Measurements from ENCODE around the gene NPPB.

Gene NPPB

GRCh38 chr1:11874258-11874562 lies 15.5 kb upstream of the NPPB start:
- no peak overlapping the region for H2BK15ac ChIP-seq (ENCODE audit: low read length)
- no peaks in the 10 kb centered on the region for H3K9me3 ChIP-seq (replicated peaks in 1 of 2; ENCODE audit: control insufficient read depth in 2 of 2, insufficient read depth in 1 of 2, low read depth in 1 of 2, low read length in 2 of 2)
- no peaks in the 10 kb centered on the region for H3K4me1 ChIP-seq (ENCODE audit: control insufficient read depth in 2 of 2, insufficient read depth in 1 of 2, low read depth in 1 of 2, low read length in 2 of 2)
- H2BK120ac ChIP-seq (ENCODE audit: low read depth, low read length): no peak overlapping the region
- H3K9ac ChIP-seq (ENCODE audit: low read depth, low read length, poor library complexity): peak overlapping the region; percentile 70
- no peak overlapping the region for H3K4me2 ChIP-seq (ENCODE audit: insufficient read depth, low read length, poor library complexity, severe bottlenecking)
- no peaks in the 10 kb centered on the region for H3K36me3 ChIP-seq (replicated peaks in 1 of 2; ENCODE audit: control insufficient read depth in 2 of 2, insufficient read depth in 2 of 2, low read length in 2 of 2)
- H3K23ac ChIP-seq (ENCODE audit: low read depth, low read length, poor library complexity): no peak overlapping the region
- no peak overlapping the region for H3K14ac ChIP-seq (ENCODE audit: low read length)
- H3K18ac ChIP-seq (ENCODE audit: low read length): peak overlapping the region; percentile 48
- H3K27me3 ChIP-seq (ENCODE audit: control insufficient read depth in 3 of 3, insufficient read depth in 3 of 3, low read depth in 1 of 3, low read length in 3 of 3): peaks cover 0 to 18% (median 0%) of the 10 kb centered on the region in 3 experiments
- H2AK5ac ChIP-seq (ENCODE audit: low read depth, low read length): no peak overlapping the region
- no peak for DNase-seq (ENCODE audit: low spot score)
- peak overlapping the region in 1 of 2 donors; percentile 26 for H3K4me3 ChIP-seq (ENCODE audit: low read length in 2 of 2)
- no peak overlapping the region for H3K27ac ChIP-seq (replicated peaks; ENCODE audit: low read length)
- H2BK5ac ChIP-seq (ENCODE audit: low read length): no peak overlapping the region
- H2BK12ac ChIP-seq (ENCODE audit: low read length): no peak overlapping the region
- no peak overlapping the region for H2AFZ ChIP-seq (ENCODE audit: low read length)
- H4K91ac ChIP-seq (ENCODE audit: low read depth, low read length, poor library complexity): no peak overlapping the region
- peak overlapping the region; percentile 53 for H3K4ac ChIP-seq (ENCODE audit: low read length)
- peaks cover 3% of the 10 kb centered on the region for H3K79me1 ChIP-seq (ENCODE audit: low read depth, low read length)
- no CpG with 5 or more reads among the region's 10 CpGs for WGBS, 2 donors (ENCODE audit: extremely low coverage in 2 of 2, insufficient read length in 2 of 2, insufficient replicate concordance in 1 of 2)
- H4K8ac ChIP-seq (ENCODE audit: low read depth, low read length): peak overlapping the region; percentile 43

GRCh38 chr1:11873395-11874257 lies 14.9 kb upstream of the NPPB start:
- no peaks in the 10 kb centered on the region for H3K9me3 ChIP-seq (replicated peaks in 1 of 2; ENCODE audit: control insufficient read depth in 2 of 2, insufficient read depth in 1 of 2, low read depth in 1 of 2, low read length in 2 of 2)
- no peak overlapping the region for H2BK15ac ChIP-seq (ENCODE audit: low read length)
- no peak overlapping the region for H3K14ac ChIP-seq (ENCODE audit: low read length)
- H3K9ac ChIP-seq (ENCODE audit: low read depth, low read length, poor library complexity): peak overlapping the region; percentile 70
- no CpG with 5 or more reads among the region's 14 CpGs for WGBS, 2 donors (ENCODE audit: extremely low coverage in 2 of 2, insufficient read length in 2 of 2, insufficient replicate concordance in 1 of 2)
- peak overlapping the region; percentile 53 for H3K4ac ChIP-seq (ENCODE audit: low read length)
- H2AFZ ChIP-seq (ENCODE audit: low read length): no peak overlapping the region
- H2BK5ac ChIP-seq (ENCODE audit: low read length): no peak overlapping the region
- H2BK12ac ChIP-seq (ENCODE audit: low read length): no peak overlapping the region
- no peak overlapping the region for H3K4me2 ChIP-seq (ENCODE audit: insufficient read depth, low read length, poor library complexity, severe bottlenecking)
- no peak overlapping the region for H4K91ac ChIP-seq (ENCODE audit: low read depth, low read length, poor library complexity)
- H4K8ac ChIP-seq (ENCODE audit: low read depth, low read length): peak overlapping the region; percentile 43
- peaks cover 0 to 18% (median 0%) of the 10 kb centered on the region in 3 experiments for H3K27me3 ChIP-seq (ENCODE audit: control insufficient read depth in 3 of 3, insufficient read depth in 3 of 3, low read depth in 1 of 3, low read length in 3 of 3)
- H2AK5ac ChIP-seq (ENCODE audit: low read depth, low read length): no peak overlapping the region
- DNase-seq (ENCODE audit: low spot score): no peak
- H3K4me1 ChIP-seq (ENCODE audit: control insufficient read depth in 2 of 2, insufficient read depth in 1 of 2, low read depth in 1 of 2, low read length in 2 of 2): no peaks in the 10 kb centered on the region
- no peak overlapping the region for H3K23ac ChIP-seq (ENCODE audit: low read depth, low read length, poor library complexity)
- no peak overlapping the region for H3K27ac ChIP-seq (replicated peaks; ENCODE audit: low read length)
- no peaks in the 10 kb centered on the region for H3K36me3 ChIP-seq (replicated peaks in 1 of 2; ENCODE audit: control insufficient read depth in 2 of 2, insufficient read depth in 2 of 2, low read length in 2 of 2)
- peak overlapping the region in 1 of 2 donors; percentile 26 for H3K4me3 ChIP-seq (ENCODE audit: low read length in 2 of 2)
- H2BK120ac ChIP-seq (ENCODE audit: low read depth, low read length): no peak overlapping the region
- peaks cover 3% of the 10 kb centered on the region for H3K79me1 ChIP-seq (ENCODE audit: low read depth, low read length)
- peak overlapping the region; percentile 48 for H3K18ac ChIP-seq (ENCODE audit: low read length)

GRCh38 chr1:11872545-11872944 lies 13.8 kb upstream of the NPPB start:
- Histone ChIP-seq H3K79me1 (ENCODE audit: low read depth, low read length) (no peaks in the 10 kb centered on the region), H3K9ac (ENCODE audit: low read depth, low read length, poor library complexity) (no peak overlapping the region), H3K4ac (ENCODE audit: low read length) (no peak overlapping the region), H3K23ac (ENCODE audit: low read depth, low read length, poor library complexity) (no peak overlapping the region), H2BK15ac (ENCODE audit: low read length) (no peak overlapping the region), H2AK5ac (ENCODE audit: low read depth, low read length) (no peak overlapping the region), H4K8ac (ENCODE audit: low read depth, low read length) (no peak overlapping the region), H3K4me2 (ENCODE audit: insufficient read depth, low read length, poor library complexity, severe bottlenecking) (no peak overlapping the region), H3K27ac (replicated peaks; ENCODE audit: low read length) (no peak overlapping the region), H3K27me3 (ENCODE audit: control insufficient read depth in 3 of 3, insufficient read depth in 3 of 3, low read depth in 1 of 3, low read length in 3 of 3) (peaks cover 0 to 13% (median 0%) of the 10 kb centered on the region in 3 experiments), H3K14ac (ENCODE audit: low read length) (no peak overlapping the region), H2BK120ac (ENCODE audit: low read depth, low read length) (no peak overlapping the region), H3K4me3 (ENCODE audit: low read length in 2 of 2) (no peak overlapping the region), H2AFZ (ENCODE audit: low read length) (no peak overlapping the region), H3K4me1 (ENCODE audit: control insufficient read depth in 2 of 2, insufficient read depth in 1 of 2, low read depth in 1 of 2, low read length in 2 of 2) (no peaks in the 10 kb centered on the region), H3K9me3 (replicated peaks in 1 of 2; ENCODE audit: control insufficient read depth in 2 of 2, insufficient read depth in 1 of 2, low read depth in 1 of 2, low read length in 2 of 2) (no peaks in the 10 kb centered on the region), H4K91ac (ENCODE audit: low read depth, low read length, poor library complexity) (no peak overlapping the region), H2BK12ac (ENCODE audit: low read length) (no peak overlapping the region), H3K18ac (ENCODE audit: low read length) (no peak overlapping the region), H3K36me3 (replicated peaks in 1 of 2; ENCODE audit: control insufficient read depth in 2 of 2, insufficient read depth in 2 of 2, low read length in 2 of 2) (no peaks in the 10 kb centered on the region), H2BK5ac (ENCODE audit: low read length) (no peak overlapping the region)
- WGBS, 2 donors (ENCODE audit: extremely low coverage in 2 of 2, insufficient read length in 2 of 2, insufficient replicate concordance in 1 of 2): no CpG with 5 or more reads among the region's 7 CpGs
- DNase-seq (ENCODE audit: low spot score): no peak

- peaks cover 0 to 6% (median 0%) of the 10 kb centered on the region in 3 experiments for H3K27me3 ChIP-seq (ENCODE audit: control insufficient read depth in 3 of 3, insufficient read depth in 3 of 3, low read depth in 1 of 3, low read length in 3 of 3)
- no peak overlapping the region for H2BK15ac ChIP-seq (ENCODE audit: low read length)
- no peak overlapping the region for H4K91ac ChIP-seq (ENCODE audit: low read depth, low read length, poor library complexity)
- no peak overlapping the region for H3K23ac ChIP-seq (ENCODE audit: low read depth, low read length, poor library complexity)
- H2AFZ ChIP-seq (ENCODE audit: low read length): no peak overlapping the region
- H2BK12ac ChIP-seq (ENCODE audit: low read length): no peak overlapping the region
- no peaks in the 10 kb centered on the region for H3K36me3 ChIP-seq (replicated peaks in 1 of 2; ENCODE audit: control insufficient read depth in 2 of 2, insufficient read depth in 2 of 2, low read length in 2 of 2)
- no peaks in the 10 kb centered on the region for H3K9me3 ChIP-seq (replicated peaks in 1 of 2; ENCODE audit: control insufficient read depth in 2 of 2, insufficient read depth in 1 of 2, low read depth in 1 of 2, low read length in 2 of 2)
- no CpG with 5 or more reads among the region's 5 CpGs for WGBS, 2 donors (ENCODE audit: extremely low coverage in 2 of 2, insufficient read length in 2 of 2, insufficient replicate concordance in 1 of 2)
- no peak overlapping the region for H2AK5ac ChIP-seq (ENCODE audit: low read depth, low read length)
- H2BK5ac ChIP-seq (ENCODE audit: low read length): no peak overlapping the region
- H2BK120ac ChIP-seq (ENCODE audit: low read depth, low read length): no peak overlapping the region
- H3K4ac ChIP-seq (ENCODE audit: low read length): no peak overlapping the region
- no peak overlapping the region for H3K9ac ChIP-seq (ENCODE audit: low read depth, low read length, poor library complexity)
- H3K18ac ChIP-seq (ENCODE audit: low read length): peak overlapping the region; percentile 38
- H3K4me2 ChIP-seq (ENCODE audit: insufficient read depth, low read length, poor library complexity, severe bottlenecking): no peak overlapping the region
- H3K4me3 ChIP-seq (ENCODE audit: low read length in 2 of 2): no peak overlapping the region
- no peak for DNase-seq (ENCODE audit: low spot score)
- no peaks in the 10 kb centered on the region for H3K79me1 ChIP-seq (ENCODE audit: low read depth, low read length)
- H3K27ac ChIP-seq (replicated peaks; ENCODE audit: low read length): no peak overlapping the region
- H3K4me1 ChIP-seq (ENCODE audit: control insufficient read depth in 2 of 2, insufficient read depth in 1 of 2, low read depth in 1 of 2, low read length in 2 of 2): no peaks in the 10 kb centered on the region
- H4K8ac ChIP-seq (ENCODE audit: low read depth, low read length): no peak overlapping the region
- no peak overlapping the region for H3K14ac ChIP-seq (ENCODE audit: low read length)
Observed at GRCh38 chr1:11869650-11870207, 11.0 kb upstream of the NPPB start.
